PFSK-1 (cell line): ENCODE measurements around the gene EFCC1.

Source experiments
- POLR2AphosphoS5 ChIP-seq: IDR thresholded peaks from 2 replicates; pipeline ENCODE4 v1.6.1; 2012; ENCODE audit warnings: low read depth, mild to moderate bottlenecking, control low read depth, low read length, moderate library complexity
- SIN3A ChIP-seq: IDR thresholded peaks from 2 replicates; pipeline ENCODE4 v1.6.1; 2012; ENCODE audit warnings: mild to moderate bottlenecking, low read length, moderate library complexity, borderline replicate concordance; ENCODE audit not compliant: insufficient read depth
- TAF1 ChIP-seq: IDR thresholded peaks from 2 replicates; pipeline ENCODE4 v1.6.1; 2012; ENCODE audit warnings: low read length, control low read depth, borderline replicate concordance; ENCODE audit not compliant: insufficient read depth
- TF ChIP-seq, protein P1 (sequence below), 2 experiments: IDR thresholded peaks; 2 replicates each; pipeline versions ENCODE4 v1.6.1 to v1.8.0; 2011 to 2012; ENCODE audit warnings: low read depth in 2 of 2, low read length in 2 of 2, control low read depth in 1 of 2, inconsistent platforms in 1 of 2, mild to moderate bottlenecking in 1 of 2, moderate library complexity in 1 of 2; ENCODE audit not compliant: insufficient read depth in 1 of 2

- TF ChIP-seq SIN3A (no peak), TAF1 (no peak), POLR2AphosphoS5 (no peak)
- TF ChIP-seq, protein P1, sequence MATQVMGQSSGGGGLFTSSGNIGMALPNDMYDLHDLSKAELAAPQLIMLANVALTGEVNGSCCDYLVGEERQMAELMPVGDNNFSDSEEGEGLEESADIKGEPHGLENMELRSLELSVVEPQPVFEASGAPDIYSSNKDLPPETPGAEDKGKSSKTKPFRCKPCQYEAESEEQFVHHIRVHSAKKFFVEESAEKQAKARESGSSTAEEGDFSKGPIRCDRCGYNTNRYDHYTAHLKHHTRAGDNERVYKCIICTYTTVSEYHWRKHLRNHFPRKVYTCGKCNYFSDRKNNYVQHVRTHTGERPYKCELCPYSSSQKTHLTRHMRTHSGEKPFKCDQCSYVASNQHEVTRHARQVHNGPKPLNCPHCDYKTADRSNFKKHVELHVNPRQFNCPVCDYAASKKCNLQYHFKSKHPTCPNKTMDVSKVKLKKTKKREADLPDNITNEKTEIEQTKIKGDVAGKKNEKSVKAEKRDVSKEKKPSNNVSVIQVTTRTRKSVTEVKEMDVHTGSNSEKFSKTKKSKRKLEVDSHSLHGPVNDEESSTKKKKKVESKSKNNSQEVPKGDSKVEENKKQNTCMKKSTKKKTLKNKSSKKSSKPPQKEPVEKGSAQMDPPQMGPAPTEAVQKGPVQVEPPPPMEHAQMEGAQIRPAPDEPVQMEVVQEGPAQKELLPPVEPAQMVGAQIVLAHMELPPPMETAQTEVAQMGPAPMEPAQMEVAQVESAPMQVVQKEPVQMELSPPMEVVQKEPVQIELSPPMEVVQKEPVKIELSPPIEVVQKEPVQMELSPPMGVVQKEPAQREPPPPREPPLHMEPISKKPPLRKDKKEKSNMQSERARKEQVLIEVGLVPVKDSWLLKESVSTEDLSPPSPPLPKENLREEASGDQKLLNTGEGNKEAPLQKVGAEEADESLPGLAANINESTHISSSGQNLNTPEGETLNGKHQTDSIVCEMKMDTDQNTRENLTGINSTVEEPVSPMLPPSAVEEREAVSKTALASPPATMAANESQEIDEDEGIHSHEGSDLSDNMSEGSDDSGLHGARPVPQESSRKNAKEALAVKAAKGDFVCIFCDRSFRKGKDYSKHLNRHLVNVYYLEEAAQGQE (IDR thresholded peaks at IDR 0.05; ENCODE audit: insufficient read depth in 1 of 2, low read depth in 2 of 2, low read length in 2 of 2), result no peak
Observed at GRCh38 chr3:129026728-129027543, 25.8 kb downstream of the EFCC1 start.
